Rectal smooth muscle tissue (tissue), 1 donor: Measurements from ENCODE around the gene LAMP5.

Experiments used
- H3K27ac ChIP-seq: one replicate; pipeline ENCODE4 v1.7.0; 2013; ENCODE audit warnings: low read depth, low read length, inconsistent platforms
- H3K27me3 ChIP-seq: one replicate; pipeline ENCODE4 v1.7.0; 2013; ENCODE audit warnings: low read length; ENCODE audit not compliant: control insufficient read depth, insufficient read depth
- H3K36me3 ChIP-seq: one replicate; pipeline ENCODE4 v1.7.0; 2013; ENCODE audit warnings: low read length; ENCODE audit not compliant: control insufficient read depth, insufficient read depth
- H3K4me1 ChIP-seq: one replicate; pipeline ENCODE4 v1.7.0; 2013; ENCODE audit warnings: low read length; ENCODE audit not compliant: control insufficient read depth, insufficient read depth
- H3K4me3 ChIP-seq: one replicate; pipeline ENCODE4 v1.7.0; 2013; ENCODE audit warnings: low read length
- H3K9ac ChIP-seq: one replicate; pipeline ENCODE4 v1.7.0; 2013; ENCODE audit warnings: low read length

The LAMP5 gene

DNA sequence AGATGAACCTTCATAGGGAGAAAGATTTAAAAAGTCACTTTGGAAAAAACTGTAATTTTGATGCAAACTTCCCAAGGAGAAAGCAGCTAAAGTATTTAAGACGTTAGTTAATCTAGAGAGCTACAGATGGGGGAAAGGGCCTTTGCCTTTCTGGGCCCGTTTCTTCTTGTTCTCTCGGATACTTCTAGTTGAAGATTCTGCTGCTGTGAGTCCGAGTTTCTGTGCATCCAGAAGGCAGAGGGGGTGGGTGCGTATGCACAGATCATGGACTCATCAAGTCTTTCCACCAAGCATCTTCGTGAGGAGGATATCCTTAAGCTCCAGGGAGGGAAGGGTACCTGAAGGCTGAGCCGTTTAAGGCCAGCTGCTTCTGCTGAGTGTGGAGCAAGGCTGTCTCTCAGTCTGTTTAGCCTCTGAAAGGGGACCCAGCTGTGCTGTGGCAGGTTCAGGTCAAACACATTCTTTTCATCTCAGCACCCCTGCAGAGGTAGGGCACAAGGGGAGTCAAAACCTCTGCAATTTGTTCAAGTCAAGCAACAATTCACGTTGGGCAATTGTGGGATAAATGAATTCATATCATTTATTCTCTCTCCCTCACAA is 4.3 kb downstream of the LAMP5 start:
- H3K27me3 ChIP-seq, result peaks cover 2% of the 10 kb centered on the region
- no peak overlapping the region for H3K9ac ChIP-seq
- no peak overlapping the region for H3K4me3 ChIP-seq
- H3K27ac ChIP-seq, result no peak overlapping the region
- no peaks in the 10 kb centered on the region for H3K36me3 ChIP-seq
- no peaks in the 10 kb centered on the region for H3K4me1 ChIP-seq

DNA sequence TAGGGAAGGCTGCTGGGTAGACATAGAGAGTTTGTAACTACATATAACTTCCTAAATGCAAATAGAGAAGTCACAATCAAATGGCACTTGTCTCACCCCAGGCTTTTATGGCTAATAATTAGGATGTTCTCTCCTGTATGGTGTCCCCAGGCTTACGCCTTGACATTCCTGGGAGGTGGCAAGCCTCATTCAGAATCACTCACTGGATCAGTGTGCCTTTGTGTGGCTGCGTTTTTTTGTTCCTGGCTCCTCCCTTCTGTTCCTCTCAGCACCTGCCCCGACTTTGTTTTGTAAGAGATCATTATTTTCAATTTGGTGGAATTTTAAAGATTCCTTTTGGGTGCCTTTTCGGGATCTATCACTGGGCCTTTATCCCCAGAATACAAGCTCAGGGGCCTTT is 5.7 kb downstream of the LAMP5 start:
- Histone ChIP-seq H3K4me3 (no peak overlapping the region), H3K27ac (no peak overlapping the region), H3K36me3 (no peaks in the 10 kb centered on the region), H3K27me3 (no peaks in the 10 kb centered on the region), H3K9ac (no peak overlapping the region), H3K4me1 (no peaks in the 10 kb centered on the region)

DNA sequence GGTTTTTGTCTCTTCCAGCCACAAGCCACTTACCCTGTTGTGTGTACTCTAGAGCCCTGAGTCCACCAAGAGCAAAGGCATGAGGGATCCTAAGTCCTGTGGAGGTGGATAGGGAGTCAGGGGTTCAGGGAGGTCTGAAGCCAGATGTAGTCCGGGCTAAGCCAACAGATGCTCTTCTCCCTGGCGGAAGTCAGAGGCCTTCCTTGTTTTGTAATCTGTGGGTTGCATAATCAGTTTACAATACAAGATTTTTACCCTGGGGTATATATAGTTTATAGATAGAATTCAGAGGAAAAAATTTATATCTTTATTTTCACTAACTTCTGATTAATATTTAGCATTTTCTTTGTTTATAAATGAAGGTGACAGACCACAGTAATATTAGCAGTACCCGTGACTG is 9.2 kb downstream of the LAMP5 start:
- Histone ChIP-seq H3K27me3 (no peaks in the 10 kb centered on the region), H3K27ac (no peak overlapping the region), H3K4me3 (no peak overlapping the region), H3K36me3 (no peaks in the 10 kb centered on the region), H3K4me1 (no peaks in the 10 kb centered on the region), H3K9ac (no peak overlapping the region)

DNA sequence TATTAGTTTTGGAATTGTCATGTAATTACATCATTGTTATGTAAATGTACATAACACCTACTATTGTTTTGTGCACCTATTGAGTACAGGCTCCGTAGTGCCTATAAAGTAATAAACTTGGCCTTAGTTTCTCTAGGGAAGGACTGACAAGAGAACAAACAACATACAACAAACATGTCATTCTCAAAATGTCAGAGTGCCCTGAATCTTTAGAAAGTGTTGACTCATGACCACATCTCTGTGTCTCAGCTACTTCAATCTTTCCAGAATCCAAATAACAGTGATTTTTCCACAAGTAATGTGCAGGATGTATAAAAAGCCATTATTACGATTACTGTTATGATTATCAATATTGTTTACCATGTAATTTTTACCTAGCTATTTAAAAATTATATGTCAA is 17.2 kb downstream of the LAMP5 start:
- H3K4me1 ChIP-seq, result no peaks in the 10 kb centered on the region
- no peaks in the 10 kb centered on the region for H3K27me3 ChIP-seq
- H3K27ac ChIP-seq, result no peak overlapping the region
- no peak overlapping the region for H3K9ac ChIP-seq
- H3K4me3 ChIP-seq, result no peak overlapping the region
- H3K36me3 ChIP-seq, result no peaks in the 10 kb centered on the region

DNA sequence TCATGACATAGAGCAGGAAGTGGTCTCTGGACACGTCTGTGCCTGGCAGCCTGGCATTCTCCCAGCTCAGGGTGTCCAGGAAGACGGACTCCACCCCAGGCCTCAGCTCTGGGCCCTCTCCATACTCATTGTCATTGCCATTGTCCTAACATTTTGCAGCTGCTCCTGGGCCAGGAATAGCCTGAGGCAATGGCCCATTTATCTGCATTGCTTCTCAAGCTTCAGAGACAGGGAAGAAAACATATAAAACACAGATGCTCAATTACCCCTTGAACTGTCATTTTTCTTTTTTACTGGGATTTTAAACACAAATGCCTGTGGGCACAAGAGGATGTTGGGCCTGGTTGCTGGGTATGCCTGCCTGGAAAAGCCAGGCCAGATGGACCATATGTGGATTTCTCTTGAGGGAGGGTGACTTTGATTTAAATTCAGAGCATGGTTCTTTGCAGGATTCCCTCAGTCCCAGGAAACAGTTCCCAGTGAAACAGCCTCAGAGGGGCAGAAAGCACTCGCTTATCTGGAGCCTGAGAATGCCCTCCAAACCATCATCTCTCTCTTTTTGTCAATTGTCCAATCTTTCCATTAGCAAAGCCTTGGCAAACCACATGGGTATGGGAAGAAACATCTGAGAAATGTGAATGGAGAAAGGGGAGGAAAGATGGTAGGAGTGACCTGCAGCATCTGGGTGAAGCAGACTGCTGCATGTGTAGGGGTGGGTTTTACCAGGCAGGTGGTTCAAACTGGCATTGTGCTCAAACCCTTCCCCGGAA is 17.9 kb downstream of the LAMP5 start:
- Histone ChIP-seq H3K4me1 (no peaks in the 10 kb centered on the region), H3K4me3 (no peak overlapping the region), H3K36me3 (no peaks in the 10 kb centered on the region), H3K27ac (no peak overlapping the region), H3K27me3 (no peaks in the 10 kb centered on the region), H3K9ac (no peak overlapping the region)

DNA sequence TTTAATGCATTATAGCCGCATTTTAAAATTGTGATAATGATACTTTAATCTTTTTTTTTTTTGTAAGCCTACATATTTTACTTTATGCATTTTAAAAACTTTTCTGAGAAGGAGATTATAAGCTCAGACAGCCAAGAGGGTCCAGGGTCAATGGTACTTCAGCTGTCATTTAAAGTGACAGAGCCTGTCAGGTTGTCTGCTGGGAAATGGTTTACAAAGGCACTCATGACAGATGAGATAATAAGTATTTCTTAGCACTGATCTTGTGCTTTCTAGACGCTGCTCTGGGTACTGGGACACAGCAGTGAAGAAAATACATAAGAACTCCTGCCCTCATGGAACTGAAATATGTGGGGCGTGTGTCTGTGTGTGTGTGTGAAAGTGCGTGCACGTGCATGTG is 19.6 kb downstream of the LAMP5 start:
- Histone ChIP-seq H3K9ac (no peak overlapping the region), H3K27ac (no peak overlapping the region)

DNA sequence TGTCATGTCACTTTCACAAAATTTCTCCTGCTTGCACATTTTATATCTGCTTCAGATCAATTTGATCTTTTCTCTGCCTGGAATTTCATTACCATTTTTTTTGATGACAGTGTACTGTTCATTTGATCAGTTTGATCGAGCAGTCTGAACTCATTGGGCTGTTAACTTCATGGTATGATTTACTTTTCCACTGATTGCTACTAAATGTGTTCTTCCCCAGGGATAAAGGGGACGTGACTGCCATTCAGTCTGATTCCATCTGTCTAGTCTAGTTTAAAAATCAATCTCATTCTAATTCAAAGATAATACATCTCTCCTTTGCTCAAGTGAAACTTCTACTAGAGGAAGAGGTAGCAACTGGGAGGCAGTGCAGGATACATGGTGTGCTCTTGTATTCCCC is 21.1 kb downstream of the LAMP5 start:
- Histone ChIP-seq H3K4me3 (no peak overlapping the region), H3K9ac (no peak overlapping the region), H3K36me3 (no peaks in the 10 kb centered on the region), H3K4me1 (no peaks in the 10 kb centered on the region), H3K27ac (no peak overlapping the region), H3K27me3 (no peaks in the 10 kb centered on the region)

More for the DNA sequence above, 19.6 kb downstream of the LAMP5 start:
- Histone ChIP-seq H3K4me1 (no peaks in the 10 kb centered on the region), H3K36me3 (no peaks in the 10 kb centered on the region), H3K4me3 (no peak overlapping the region), H3K27me3 (no peaks in the 10 kb centered on the region)

DNA sequence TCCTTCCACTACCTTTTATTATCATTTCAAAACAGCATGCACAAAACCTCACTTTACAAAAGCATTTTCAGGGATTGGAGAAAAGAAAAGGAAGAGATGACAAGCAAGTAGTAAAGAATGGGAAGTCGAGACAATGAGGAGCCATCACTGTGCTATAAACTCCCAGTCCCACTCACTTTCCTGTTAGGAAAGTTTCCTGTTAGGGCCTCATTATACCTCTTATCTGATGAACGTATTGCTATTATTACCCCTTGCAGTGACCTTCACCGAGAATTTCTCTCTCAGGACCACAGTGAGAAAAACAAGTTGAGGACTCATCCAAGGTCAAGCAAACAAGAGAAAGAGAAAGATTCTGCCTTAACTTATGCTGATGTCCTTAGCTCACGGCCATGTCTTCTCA is 28.8 kb downstream of the LAMP5 start:
- H3K4me3 ChIP-seq, result no peak overlapping the region
- H3K4me1 ChIP-seq, result no peaks in the 10 kb centered on the region

DNA sequence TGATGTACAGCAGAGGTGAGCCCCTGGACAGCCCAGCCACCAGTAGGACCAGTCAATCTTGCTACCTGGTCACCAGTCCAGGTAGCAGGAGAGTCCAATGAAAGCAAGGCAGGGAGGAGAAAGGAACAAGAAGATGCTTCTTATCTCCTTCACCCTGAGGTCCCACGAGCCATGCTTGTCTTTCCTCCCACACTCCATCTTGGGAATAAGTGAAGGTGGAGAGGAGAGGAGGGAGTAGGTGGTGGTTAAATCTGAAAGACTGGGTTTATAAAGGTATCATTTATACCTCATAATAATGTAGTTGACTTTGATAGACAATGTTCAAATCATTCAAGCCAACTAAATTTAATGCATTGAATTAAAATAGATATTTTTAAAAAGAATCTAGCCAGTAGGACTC is 35.9 kb downstream of the LAMP5 start:
- no peaks in the 10 kb centered on the region for H3K27me3 ChIP-seq
- H3K4me3 ChIP-seq, result no peak overlapping the region

More for the DNA sequence above, 28.8 kb downstream of the LAMP5 start:
- Histone ChIP-seq H3K27me3 (no peaks in the 10 kb centered on the region), H3K36me3 (no peaks in the 10 kb centered on the region), H3K9ac (no peak overlapping the region), H3K27ac (no peak overlapping the region)

DNA sequence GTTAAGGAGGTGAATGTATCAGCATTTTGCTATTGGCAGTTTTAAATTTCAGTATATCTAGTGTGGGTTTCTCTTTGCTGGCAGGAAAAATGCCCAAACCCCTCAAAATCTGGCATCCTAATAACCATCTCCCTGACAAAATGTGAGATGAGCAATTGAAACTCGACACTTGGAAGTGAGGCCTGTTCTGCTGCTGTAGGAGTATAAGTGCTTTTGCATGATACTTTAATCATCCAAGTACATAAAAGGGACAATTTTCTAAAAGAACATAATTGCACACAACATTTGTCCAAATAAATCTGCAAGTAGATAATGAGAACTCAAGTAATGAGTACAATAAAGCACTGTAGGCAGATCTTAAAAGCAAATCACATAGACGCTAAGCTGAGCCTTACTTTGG is 36.5 kb downstream of the LAMP5 start:
- no peak overlapping the region for H3K27ac ChIP-seq
- no peaks in the 10 kb centered on the region for H3K36me3 ChIP-seq
- H3K27me3 ChIP-seq, result no peaks in the 10 kb centered on the region
- H3K4me1 ChIP-seq, result no peaks in the 10 kb centered on the region
- no peak overlapping the region for H3K4me3 ChIP-seq
- H3K9ac ChIP-seq, result no peak overlapping the region

More for the DNA sequence above, 35.9 kb downstream of the LAMP5 start:
- Histone ChIP-seq H3K4me1 (no peaks in the 10 kb centered on the region), H3K27ac (no peak overlapping the region), H3K36me3 (no peaks in the 10 kb centered on the region), H3K9ac (no peak overlapping the region)

DNA sequence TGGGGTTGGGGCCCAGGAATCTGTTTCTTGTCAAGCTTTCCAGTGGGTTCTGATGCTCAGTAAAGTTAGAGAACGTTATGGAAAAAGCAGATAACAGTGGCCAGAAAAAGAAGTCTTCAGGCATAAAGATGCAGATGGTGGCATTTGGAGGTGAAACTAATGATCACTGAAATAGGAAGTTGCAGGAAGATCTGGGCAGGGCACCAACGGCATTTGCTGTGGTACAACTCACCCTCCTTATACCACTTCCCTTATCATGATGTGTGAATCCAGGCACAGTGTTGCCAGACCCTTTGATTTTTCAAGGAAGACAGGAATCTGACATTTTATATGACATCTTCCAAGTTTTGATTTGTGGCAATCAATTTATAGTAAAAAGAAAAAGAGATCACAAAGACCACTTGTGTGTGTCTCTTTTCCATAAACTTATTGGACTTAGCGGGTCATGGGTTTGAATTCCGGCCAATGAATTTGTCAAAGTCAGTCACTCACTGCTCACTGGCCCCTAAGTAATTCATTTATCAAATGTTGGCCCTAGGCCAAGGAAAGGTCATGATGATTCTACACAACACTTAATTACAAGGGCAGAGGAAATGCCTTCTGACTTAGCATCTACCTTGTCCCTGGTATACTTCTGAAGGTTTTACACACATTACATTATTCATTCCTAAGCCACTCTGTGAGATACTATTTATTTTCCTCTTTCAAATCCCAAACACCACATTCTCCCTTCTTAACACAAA is 37.6 kb downstream of the LAMP5 start:
- Histone ChIP-seq H3K27ac (no peak overlapping the region), H3K9ac (no peak overlapping the region), H3K36me3 (no peaks in the 10 kb centered on the region), H3K4me3 (no peak overlapping the region), H3K4me1 (no peaks in the 10 kb centered on the region), H3K27me3 (no peaks in the 10 kb centered on the region)

DNA sequence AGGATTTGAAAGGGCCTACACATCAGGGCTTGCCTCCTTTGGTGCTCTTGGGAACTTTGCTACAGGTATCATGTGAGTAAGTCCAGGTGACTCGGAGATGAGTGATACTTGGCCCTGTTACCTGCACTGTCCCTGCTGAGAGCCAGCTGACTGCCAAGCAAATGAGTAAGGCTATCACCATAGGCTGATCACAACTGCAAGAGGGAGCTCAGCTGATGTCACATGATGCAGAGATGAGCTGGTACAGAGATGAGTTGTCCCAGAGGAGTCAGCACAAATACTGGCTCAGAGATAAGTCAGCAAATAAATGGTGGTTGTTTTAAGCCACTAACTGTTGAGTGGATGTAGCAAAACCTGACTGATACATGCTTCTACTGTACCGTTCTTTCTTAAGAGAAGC is 41.4 kb downstream of the LAMP5 start:
- Histone ChIP-seq H3K27me3 (no peaks in the 10 kb centered on the region), H3K9ac (no peak overlapping the region), H3K27ac (no peak overlapping the region), H3K4me1 (no peaks in the 10 kb centered on the region), H3K36me3 (no peaks in the 10 kb centered on the region), H3K4me3 (no peak overlapping the region)
